ENCODE data around the gene ZIC5.

DNA sequence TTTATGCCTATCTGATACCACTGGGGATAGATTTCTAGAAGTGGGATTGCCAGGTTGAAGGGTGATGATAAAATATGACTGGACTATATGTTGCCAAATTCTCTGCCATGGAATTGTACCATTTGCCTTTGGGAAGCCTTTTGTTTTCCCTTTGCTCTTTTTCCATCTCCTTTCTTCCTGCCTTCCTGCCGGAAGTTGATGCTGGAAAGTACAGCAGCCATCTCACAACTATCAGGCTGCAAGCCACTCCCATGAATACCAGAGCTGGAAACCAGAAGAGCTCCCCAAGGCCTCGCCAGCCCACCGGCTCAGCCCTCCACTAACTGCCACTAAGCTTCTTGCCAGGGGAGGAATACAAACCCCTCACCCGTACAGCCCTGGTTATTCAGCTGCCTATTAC is 29.7 kb downstream of the ZIC5 start:
- TF ChIP-seq, protein P1, sequence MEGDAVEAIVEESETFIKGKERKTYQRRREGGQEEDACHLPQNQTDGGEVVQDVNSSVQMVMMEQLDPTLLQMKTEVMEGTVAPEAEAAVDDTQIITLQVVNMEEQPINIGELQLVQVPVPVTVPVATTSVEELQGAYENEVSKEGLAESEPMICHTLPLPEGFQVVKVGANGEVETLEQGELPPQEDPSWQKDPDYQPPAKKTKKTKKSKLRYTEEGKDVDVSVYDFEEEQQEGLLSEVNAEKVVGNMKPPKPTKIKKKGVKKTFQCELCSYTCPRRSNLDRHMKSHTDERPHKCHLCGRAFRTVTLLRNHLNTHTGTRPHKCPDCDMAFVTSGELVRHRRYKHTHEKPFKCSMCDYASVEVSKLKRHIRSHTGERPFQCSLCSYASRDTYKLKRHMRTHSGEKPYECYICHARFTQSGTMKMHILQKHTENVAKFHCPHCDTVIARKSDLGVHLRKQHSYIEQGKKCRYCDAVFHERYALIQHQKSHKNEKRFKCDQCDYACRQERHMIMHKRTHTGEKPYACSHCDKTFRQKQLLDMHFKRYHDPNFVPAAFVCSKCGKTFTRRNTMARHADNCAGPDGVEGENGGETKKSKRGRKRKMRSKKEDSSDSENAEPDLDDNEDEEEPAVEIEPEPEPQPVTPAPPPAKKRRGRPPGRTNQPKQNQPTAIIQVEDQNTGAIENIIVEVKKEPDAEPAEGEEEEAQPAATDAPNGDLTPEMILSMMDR (IDR thresholded peaks at IDR 0.05): no peak
- no peak for TF ChIP-seq POLR2A (IDR thresholded peaks at IDR 0.05)
